Fibroblast of the aortic adventitia (primary cell): ENCODE results near the gene SLC27A2. TPM values are rescaled to one million over a fixed set of nuclear protein-coding genes. Genes with fewer than 3 reads are reported as not detected.

ENCODE experiments used
- DNase-seq: peaks from one replicate; pipeline ENCODE4 v3.0.0-alpha.2; 2010; ENCODE audit warnings: low read depth
- H3K4me3 ChIP-seq: 2 replicates; pipeline ENCODE4 v1.5.1; 2011; ENCODE audit warnings: low read depth, mild to moderate bottlenecking, control low read depth, low read length, moderate library complexity
- CTCF ChIP-seq: IDR thresholded peaks from 2 replicates; pipeline ENCODE4 v1.5.1; 2011; ENCODE audit warnings: mild to moderate bottlenecking, low read length, control low read depth, inconsistent platforms; ENCODE audit not compliant: insufficient read depth
- total RNA-seq: library from RNA; depleted of rRNA; stranded (reverse); fragments of >200 nt; gene quantifications from 2 replicates; pipeline ENCODE4 v1.2.3, GENCODE V29; 2012; ENCODE audit warnings: low replicate concordance

Gene SLC27A2
- total RNA-seq, 1 donor = not detected

- DNase-seq = no peak
- TF ChIP-seq CTCF = no peak
Measured at GRCh38 chr15:50189633-50190032, 7.6 kb downstream of the SLC27A2 start.

GRCh38 chr15:50190166-50190570, 8.2 kb downstream of the SLC27A2 start:
- DNase-seq = no peak
- no peak for TF ChIP-seq CTCF
- H3K4me3 ChIP-seq = no peak overlapping the region

More at GRCh38 chr15:50189633-50190032, 7.6 kb downstream of the SLC27A2 start:
- no peak overlapping the region for H3K4me3 ChIP-seq

- H3K4me3 ChIP-seq = no peak overlapping the region
- no peak for TF ChIP-seq CTCF
- DNase-seq = no peak
Measured at GRCh38 chr15:50190723-50191122, 8.7 kb downstream of the SLC27A2 start.

- DNase-seq = no peak
- TF ChIP-seq CTCF = no peak
Measured at GRCh38 chr15:50192164-50192563, 10.2 kb downstream of the SLC27A2 start.

GRCh38 chr15:50192926-50193620, 11.1 kb downstream of the SLC27A2 start:
- no peak overlapping the region for H3K4me3 ChIP-seq
- no peak for TF ChIP-seq CTCF
- DNase-seq = no peak

More at GRCh38 chr15:50192164-50192563, 10.2 kb downstream of the SLC27A2 start:
- no peak overlapping the region for H3K4me3 ChIP-seq

GRCh38 chr15:50202003-50202402, 20.0 kb downstream of the SLC27A2 start:
- no peak for DNase-seq
- no peak overlapping the region for H3K4me3 ChIP-seq
- no peak for TF ChIP-seq CTCF

- DNase-seq = no peak
- H3K4me3 ChIP-seq = no peak overlapping the region
- TF ChIP-seq CTCF = no peak
Measured at GRCh38 chr15:50206020-50206419, 24.0 kb downstream of the SLC27A2 start.
